Spleen (tissue), 11 donors: ENCODE results near the gene CLEC4E. TPM values are rescaled to one million over a fixed set of nuclear protein-coding genes. Genes with fewer than 3 reads are reported as not detected.

ENCODE experiments used
- DNase-seq: peaks from one replicate; pipeline ENCODE4 v3.0.0-alpha.2; 2020
- H3K27ac ChIP-seq, 8 donors: fragments of 200-600 bp; sonication (generic) in 7 of 8; 1 replicate in 4 of 8; 2 replicates in 4 of 8; pipeline versions ENCODE4 v1.5.0 to v1.8.0; 2016 to 2021; ENCODE audit warnings: inconsistent platforms in 4 of 8, mild to moderate bottlenecking in 4 of 8, moderate library complexity in 1 of 8
- H3K27me3 ChIP-seq, 7 donors: fragments of 200-600 bp; sonication (generic) in 6 of 7; replicated peaks in 1 of 7; 1 replicate in 4 of 7; 2 replicates in 3 of 7; pipeline versions ENCODE4 v1.5.0 to v1.8.0; 2016 to 2021; ENCODE audit warnings: inconsistent platforms in 3 of 7, mild to moderate bottlenecking in 1 of 7
- H3K36me3 ChIP-seq, 6 donors: fragments of 200-600 bp; sonication (generic) in 5 of 6; 1 replicate in 4 of 6; 2 replicates in 2 of 6; pipeline versions ENCODE4 v1.5.0 to v1.8.0; 2016 to 2021; ENCODE audit warnings: inconsistent platforms in 2 of 6
- H3K4me1 ChIP-seq, 6 donors: fragments of 200-600 bp; sonication (generic) in 5 of 6; 1 replicate in 3 of 6; 2 replicates in 3 of 6; pipeline versions ENCODE4 v1.5.0 to v1.8.0; 2016 to 2021; ENCODE audit warnings: inconsistent platforms in 3 of 6
- H3K4me3 ChIP-seq, 8 donors: fragments of 200-600 bp; sonication (generic) in 7 of 8; 1 replicate in 4 of 8; 2 replicates in 4 of 8; pipeline versions ENCODE4 v1.5.0 to v1.8.0; 2016 to 2021; ENCODE audit warnings: inconsistent platforms in 4 of 8, mild to moderate bottlenecking in 4 of 8, moderate library complexity in 2 of 8
- H3K9me3 ChIP-seq, 8 donors: fragments of 200-600 bp; sonication (generic) in 7 of 8; 1 replicate in 4 of 8; 2 replicates in 4 of 8; pipeline versions ENCODE4 v1.5.0 to v1.8.0; 2016 to 2021; ENCODE audit warnings: inconsistent platforms in 4 of 8
- POLR2A ChIP-seq, 3 donors: fragments of 450-650 bp; IDR thresholded peaks; one replicate each; pipeline ENCODE4 v1.5.1; 2017; ENCODE audit warnings: antibody characterized with exemption in 3 of 3, mild to moderate bottlenecking in 1 of 3
- POLR2AphosphoS5 ChIP-seq, 3 donors: sonication (generic); formaldehyde crosslinking; IDR thresholded peaks; one replicate each; pipeline ENCODE4 v1.5.1; 2017; ENCODE audit warnings: antibody characterized with exemption in 3 of 3
- WGBS, 5 donors: extraction: QIAGEN DNeasy Blood & Tissue Kit in 3 of 5; methylation state at CpG; one replicate each; pipeline versions ENCODE4 v1.1.5 to v1.1.7; 2013 to 2018; 5-methylcytosine and 5-hydroxymethylcytosine counted together
- intact Hi-C: fragments of 100-400 bp; cut with DNase I; formaldehyde crosslinking; loops from one replicate; pipeline ENCODE4 v1.15.0; 2023; ENCODE audit warnings: low total_unique reads
- polyA plus RNA-seq, 3 donors: library from polyadenylated mRNA; stranded (reverse); fragments of 200-250 nt; gene quantifications; one replicate each; pipeline ENCODE4 v1.2.1, GENCODE V29; 2013
- total RNA-seq, 7 donors: library from RNA; depleted of rRNA in 3 of 7; stranded (reverse); fragments of >200 nt in 3 of 7; fragmentation: NEBNext Ultra II Directional in 4 of 7; extraction: Animal tissue kit (Norgen Biotek cat#: 25700) in 4 of 7; gene quantifications; one replicate each; pipeline versions ENCODE4 v1.1.0 to v1.2.1, GENCODE V29; 2016 to 2021
- TF ChIP-seq, protein P1 (sequence below), 11 experiments: fragments of 200-600 bp in 7 of 11; fragments of 450-650 bp in 4 of 11; sonication (generic) in 4 of 11; IDR thresholded peaks in 8 of 11; conservative IDR thresholded peaks in 3 of 11; 1 replicate in 7 of 11; 2 replicates in 4 of 11; pipeline versions ENCODE4 v1.4.0 to v1.8.0; 2016 to 2021; ENCODE audit warnings: antibody characterized with exemption in 11 of 11, inconsistent platforms in 4 of 11, mild to moderate bottlenecking in 1 of 11
- donor health status: healthy with polysubstance abuse.
- donor health status: DM: no; HTN: no; CAD: no; lungs with moderate emphysema.
- donor health status: DM: no; HTN: no; CAD: no.
- donor health status: Bipolar disorder and iron deficiency.
- donor health status: healthy.
- donor health status: DM: no; HTN: no; CAD: no.
- donor health status: DM: yes; HTN: yes; CAD: no.

The CLEC4E gene
- total and polyA plus RNA-seq, 10 donors, result 7.4 to 55.0 (median 25.5) TPM

DNA sequence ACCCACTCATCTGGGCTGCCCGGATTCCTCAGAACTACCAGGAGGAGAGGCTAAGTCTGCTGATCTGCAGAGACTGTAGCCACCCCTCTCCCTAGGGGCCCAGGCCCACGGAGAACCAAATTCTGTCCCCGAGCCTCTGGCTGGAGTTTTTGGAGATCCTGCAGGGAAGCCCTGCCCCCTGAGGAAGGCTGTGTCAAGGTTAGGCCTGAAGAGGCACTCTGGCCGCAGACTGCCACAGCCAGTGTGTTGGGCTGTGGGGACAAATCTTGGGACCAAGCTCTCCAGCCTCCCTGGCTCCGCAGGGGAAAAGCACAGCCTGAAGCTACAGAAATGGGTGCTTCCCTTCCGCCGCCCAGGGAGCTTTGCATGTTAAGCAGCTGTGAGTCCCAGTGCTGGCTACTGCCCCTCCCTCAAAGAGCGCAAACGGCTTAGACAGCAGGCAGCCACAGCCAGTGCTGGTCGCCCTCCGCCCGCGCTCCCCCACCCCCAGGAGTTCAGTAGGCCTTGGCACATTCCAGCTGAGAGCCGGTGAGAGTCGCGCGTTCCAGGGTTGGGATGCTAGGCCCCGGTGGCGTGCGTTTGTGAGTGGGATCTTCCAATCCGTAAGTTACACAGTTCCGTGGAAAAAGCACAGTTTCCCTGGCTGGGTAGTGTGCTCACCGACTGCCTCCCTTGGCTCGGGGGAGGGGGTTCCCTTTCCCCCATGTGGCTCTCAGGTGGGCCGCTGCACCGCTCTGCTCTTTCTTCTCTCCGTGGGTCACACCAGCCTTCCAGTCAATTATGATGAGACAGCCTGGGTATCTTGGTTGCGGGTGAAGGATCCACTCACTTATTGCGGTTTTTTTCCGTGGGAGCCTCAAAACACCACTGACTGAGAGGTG lies 13.2 kb downstream of the CLEC4E start:
- intact Hi-C loops, result no loop called here
- Histone ChIP-seq H3K9me3 (peaks cover 0 to 31% (median 11%) of the 10 kb centered on the region in 8 donors), H3K4me3 (no peak overlapping the region), H3K27me3 (peaks cover 0 to 25% (median 0%) of the 10 kb centered on the region in 7 donors), H3K27ac (no peak overlapping the region), H3K36me3 (peaks cover 0 to 12% (median 0%) of the 10 kb centered on the region in 6 donors), H3K4me1 (no peaks in the 10 kb centered on the region)
- DNase-seq, result no peak
- TF ChIP-seq, protein P1, sequence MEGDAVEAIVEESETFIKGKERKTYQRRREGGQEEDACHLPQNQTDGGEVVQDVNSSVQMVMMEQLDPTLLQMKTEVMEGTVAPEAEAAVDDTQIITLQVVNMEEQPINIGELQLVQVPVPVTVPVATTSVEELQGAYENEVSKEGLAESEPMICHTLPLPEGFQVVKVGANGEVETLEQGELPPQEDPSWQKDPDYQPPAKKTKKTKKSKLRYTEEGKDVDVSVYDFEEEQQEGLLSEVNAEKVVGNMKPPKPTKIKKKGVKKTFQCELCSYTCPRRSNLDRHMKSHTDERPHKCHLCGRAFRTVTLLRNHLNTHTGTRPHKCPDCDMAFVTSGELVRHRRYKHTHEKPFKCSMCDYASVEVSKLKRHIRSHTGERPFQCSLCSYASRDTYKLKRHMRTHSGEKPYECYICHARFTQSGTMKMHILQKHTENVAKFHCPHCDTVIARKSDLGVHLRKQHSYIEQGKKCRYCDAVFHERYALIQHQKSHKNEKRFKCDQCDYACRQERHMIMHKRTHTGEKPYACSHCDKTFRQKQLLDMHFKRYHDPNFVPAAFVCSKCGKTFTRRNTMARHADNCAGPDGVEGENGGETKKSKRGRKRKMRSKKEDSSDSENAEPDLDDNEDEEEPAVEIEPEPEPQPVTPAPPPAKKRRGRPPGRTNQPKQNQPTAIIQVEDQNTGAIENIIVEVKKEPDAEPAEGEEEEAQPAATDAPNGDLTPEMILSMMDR (IDR thresholded peaks at IDR 0.05 in 8 of 11, conservative IDR thresholded peaks at IDR 0.05 in 3 of 11), result no peak
- TF ChIP-seq POLR2AphosphoS5 (IDR thresholded peaks at IDR 0.05), result peak in 1 of 3 donors; percentile 44
- WGBS, 5 donors, result 84 to 92% (median 87%) methylated on average over 14 to 30 of the region's 30 CpGs

DNA sequence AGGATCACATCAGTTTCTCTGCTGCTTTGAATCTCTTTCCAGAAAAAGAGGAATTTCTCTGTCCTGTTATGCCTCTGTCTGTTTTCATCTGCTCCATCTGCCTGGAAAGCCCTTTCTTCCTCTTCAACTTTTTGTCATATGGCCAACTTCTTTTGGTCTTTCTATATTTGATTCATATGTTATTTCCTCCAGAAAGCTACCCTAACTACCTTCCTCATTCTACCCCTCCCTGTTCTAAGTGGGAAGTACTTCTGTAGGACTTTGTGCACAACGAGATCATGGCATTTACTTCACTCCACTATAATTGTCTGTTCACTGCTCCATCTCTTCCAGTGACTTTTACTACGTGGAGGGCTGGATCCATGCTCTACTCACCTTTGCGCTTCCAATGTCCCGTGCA lies 21.5 kb downstream of the CLEC4E start:
- TF ChIP-seq, protein P1 (IDR thresholded peaks at IDR 0.05 in 8 of 11, conservative IDR thresholded peaks at IDR 0.05 in 3 of 11), result no peak
- TF ChIP-seq POLR2AphosphoS5 (IDR thresholded peaks at IDR 0.05) (no peak), POLR2A (IDR thresholded peaks at IDR 0.05) (no peak)
- Histone ChIP-seq H3K4me1 (peaks cover 0 to 17% (median 0%) of the 10 kb centered on the region in 6 donors), H3K27ac (peak overlapping the region in 3 of 8 donors; percentile 43 to 62 (median 59)), H3K9me3 (peaks cover 0 to 13% (median under 1%) of the 10 kb centered on the region in 8 donors), H3K4me3 (no peak overlapping the region), H3K27me3 (peaks cover 0 to 26% (median 0%) of the 10 kb centered on the region in 7 donors), H3K36me3 (no peaks in the 10 kb centered on the region)
- intact Hi-C loops, result no loop called here
- 59 to 66% (median 63%) methylated on average over 4 of the region's 4 CpGs for WGBS, 5 donors
- DNase-seq, result no peak

DNA sequence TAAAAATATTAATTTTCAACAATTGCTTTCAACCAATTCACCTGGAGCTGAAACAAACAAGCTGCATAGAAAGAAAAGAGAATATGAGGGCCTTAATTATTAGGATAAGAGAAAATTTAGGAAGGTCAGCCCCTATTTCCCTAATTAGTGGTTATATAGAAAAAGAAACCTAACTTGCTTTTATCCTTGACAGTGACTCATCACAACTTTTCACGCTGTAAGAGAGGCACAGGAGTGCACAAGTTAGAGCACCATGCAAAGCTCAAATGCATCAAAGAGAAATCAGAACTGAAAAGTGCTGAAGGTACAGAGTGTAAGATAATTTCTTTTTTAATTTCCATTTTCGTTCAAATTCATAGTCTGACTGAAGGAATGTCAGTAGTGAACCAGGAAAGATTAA lies 22.7 kb downstream of the CLEC4E start:
- peaks cover 0 to 3% (median 0%) of the 10 kb centered on the region in 8 donors for H3K9me3 ChIP-seq
- no peak for TF ChIP-seq POLR2A (IDR thresholded peaks at IDR 0.05)
- no peak for TF ChIP-seq POLR2AphosphoS5 (IDR thresholded peaks at IDR 0.05)
- TF ChIP-seq, protein P1 (IDR thresholded peaks at IDR 0.05 in 8 of 11, conservative IDR thresholded peaks at IDR 0.05 in 3 of 11), result no peak
- DNase-seq, result no peak
- no peak overlapping the region for H3K27ac ChIP-seq
- H3K36me3 ChIP-seq, result no peaks in the 10 kb centered on the region
- no peak overlapping the region for H3K4me3 ChIP-seq
- 52 to 68% (median 56%) methylated on average over 2 of the region's 2 CpGs for WGBS, 5 donors
- peaks cover 0 to 26% (median 0%) of the 10 kb centered on the region in 7 donors for H3K27me3 ChIP-seq
- peaks cover 0 to 17% (median 0%) of the 10 kb centered on the region in 6 donors for H3K4me1 ChIP-seq
- intact Hi-C loops, result no loop called here

DNA sequence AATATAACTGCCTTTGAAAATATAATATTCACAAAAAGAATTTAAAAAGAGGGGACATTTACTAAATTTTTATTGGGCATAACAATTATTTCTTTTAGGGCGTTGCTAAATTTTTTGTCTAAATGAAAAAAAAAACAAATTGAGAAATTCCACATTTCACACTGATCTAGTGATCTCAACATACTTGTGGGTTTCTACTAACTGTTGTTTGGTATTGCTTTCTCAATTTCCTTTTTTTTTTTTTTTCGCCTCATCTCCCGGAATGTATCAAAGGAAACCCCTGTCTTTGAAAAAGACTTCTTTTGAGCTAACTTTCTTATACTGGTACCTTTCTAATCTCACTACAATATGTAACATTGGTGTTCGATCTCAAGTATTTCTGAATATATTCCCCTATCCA lies 27.4 kb downstream of the CLEC4E start, which contains the start of gene CLEC4D:
TSS of gene CLEC4D (plus strand) at position 248 of the 400 bp plus-strand sequence. CDS start 230 bp downstream, outside the sequence.
- Histone ChIP-seq H3K27ac (peak within 1 kb of the TSS in 7 of 8 donors; percentile 48 to 87 (median 78)), H3K27me3 (peaks cover 0 to 34% (median 0%) of the 10 kb centered on the region in 7 donors), H3K9me3 (no peaks in the 10 kb centered on the region), H3K36me3 (no peaks in the 10 kb centered on the region), H3K4me1 (peaks cover 0 to 22% (median 2%) of the 10 kb centered on the region in 6 donors), H3K4me3 (peak within 1 kb of the TSS in 2 of 8 donors; percentile 1 to 47)
- 50 to 76% (median 62%) methylated on average over 4 of the region's 4 CpGs for WGBS, 5 donors
- intact Hi-C loops, result no loop called here
- no peak for DNase-seq
- TF ChIP-seq, protein P1 (IDR thresholded peaks at IDR 0.05 in 8 of 11, conservative IDR thresholded peaks at IDR 0.05 in 3 of 11), result no peak
- TF ChIP-seq POLR2A (IDR thresholded peaks at IDR 0.05), result no peak
- no peak for TF ChIP-seq POLR2AphosphoS5 (IDR thresholded peaks at IDR 0.05)
